ENCODE measurements around the gene DENND4A. TPM values are rescaled to one million over a fixed set of nuclear protein-coding genes. Genes with fewer than 3 reads are reported as not detected.

The DENND4A gene
- total and polyA plus RNA-seq, 2 of the 4 experiments (the other 2 are of a cell fraction), result 4.1 to 17.7 TPM

- H4K8ac ChIP-seq (ENCODE audit: low read depth in 2 of 2, low read length in 2 of 2), result no peak overlapping the region
- no peak overlapping the region for H3K56ac ChIP-seq (ENCODE audit: extremely low read depth, insufficient read depth, low read length)
- H2AFZ ChIP-seq (replicated peaks; ENCODE audit: low read length, poor library complexity), result no peak overlapping the region
- no peak overlapping the region for H2AK5ac ChIP-seq (ENCODE audit: low read depth, low read length)
- ChIA-PET POLR2A (ENCODE audit: unreplicated experiment) (no interaction called here), CTCF (no interaction called here)
- no peak overlapping the region for H3K9ac ChIP-seq (ENCODE audit: low read depth, low read length)
- H3K4me1 ChIP-seq (ENCODE audit: control insufficient read depth, insufficient read depth, low read length), result peaks cover 5% of the 10 kb centered on the region
- H3K14ac ChIP-seq (replicated peaks; ENCODE audit: low read depth, low read length), result no peak overlapping the region
- H4K20me1 ChIP-seq (ENCODE audit: insufficient read depth, low read length), result no peaks in the 10 kb centered on the region
- H3K79me1 ChIP-seq (ENCODE audit: low read depth in 1 of 2, low read length in 2 of 2), result peaks cover 12 to 43% of the 10 kb centered on the region in 2 experiments; a peak in 3 of 4 replicates
- no peaks in the 10 kb centered on the region; the same call in 1 of the 2 replicates for H3K36me3 ChIP-seq (ENCODE audit: control insufficient read depth, insufficient read depth, low read length)
- no CpG with 5 or more reads among the region's 9 CpGs for WGBS, 2 experiments (ENCODE audit: extremely low coverage in 2 of 2, insufficient read length in 1 of 2)
- ATAC-seq (ENCODE audit: low read depth) (no peak), DNase-seq (no peak)
- no peak overlapping the region for H2BK20ac ChIP-seq (ENCODE audit: low read depth, low read length)
- dilution Hi-C loops (cut with HindIII; ENCODE audit: low sequenced_read_pairs, unreplicated experiment), result no loop called here
- H3K4me3 ChIP-seq (ENCODE audit: insufficient read depth, low read depth, low read length), result no peak overlapping the region
- no peak overlapping the region for H3K4me2 ChIP-seq (ENCODE audit: low read depth, low read length)
- H2BK15ac ChIP-seq (ENCODE audit: low read depth, low read length), result no peak overlapping the region
- no peak overlapping the region for H2BK120ac ChIP-seq (ENCODE audit: low read depth, low read length)
- H4K91ac ChIP-seq (ENCODE audit: insufficient read depth, low read depth, low read length), result no peak overlapping the region
- H3K27ac ChIP-seq (ENCODE audit: insufficient read depth, low read length), result no peak overlapping the region
- H3K18ac ChIP-seq (ENCODE audit: low read depth, low read length), result no peak overlapping the region
- H3K4ac ChIP-seq (ENCODE audit: low read depth, low read length), result no peak overlapping the region
- TF ChIP-seq, protein P1, sequence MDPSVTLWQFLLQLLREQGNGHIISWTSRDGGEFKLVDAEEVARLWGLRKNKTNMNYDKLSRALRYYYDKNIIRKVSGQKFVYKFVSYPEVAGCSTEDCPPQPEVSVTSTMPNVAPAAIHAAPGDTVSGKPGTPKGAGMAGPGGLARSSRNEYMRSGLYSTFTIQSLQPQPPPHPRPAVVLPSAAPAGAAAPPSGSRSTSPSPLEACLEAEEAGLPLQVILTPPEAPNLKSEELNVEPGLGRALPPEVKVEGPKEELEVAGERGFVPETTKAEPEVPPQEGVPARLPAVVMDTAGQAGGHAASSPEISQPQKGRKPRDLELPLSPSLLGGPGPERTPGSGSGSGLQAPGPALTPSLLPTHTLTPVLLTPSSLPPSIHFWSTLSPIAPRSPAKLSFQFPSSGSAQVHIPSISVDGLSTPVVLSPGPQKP (IDR thresholded peaks at IDR 0.05; ENCODE audit: borderline replicate concordance, low read depth, low read length), result no peak
- TF ChIP-seq BHLHE40 (IDR thresholded peaks at IDR 0.05; ENCODE audit: low read depth, low read length) (no peak), MAFK (IDR thresholded peaks at IDR 0.05; ENCODE audit: low read depth, low read length) (no peak), SMC3 (IDR thresholded peaks at IDR 0.05; ENCODE audit: low read depth, low read length) (no peak), RFX5 (IDR thresholded peaks at IDR 0.05; ENCODE audit: low read depth, low read length) (no peak), RAD21 (IDR thresholded peaks at IDR 0.05; ENCODE audit: low read length) (no peak)
- intact Hi-C loops (cut with micrococcal nuclease), result no loop called here
- no peak overlapping the region for H2AK9ac ChIP-seq (replicated peaks; ENCODE audit: low read depth, low read length, poor library complexity)
- H3K23ac ChIP-seq (ENCODE audit: low read depth, low read length), result no peak overlapping the region
- no TSS peak for BruUV-seq (replicated peaks)
- no peak overlapping the region for H2BK5ac ChIP-seq (ENCODE audit: low read depth, low read length, poor library complexity, severe bottlenecking)
- H4K5ac ChIP-seq (ENCODE audit: low read depth, low read length), result no peak overlapping the region
- H3K9me3 ChIP-seq (ENCODE audit: control insufficient read depth, insufficient read depth, low read length), result no peaks in the 10 kb centered on the region
- H3K9me1 ChIP-seq (ENCODE audit: insufficient read depth, low read length), result no peaks in the 10 kb centered on the region; the same call in none of the 2 replicates
- in situ Hi-C loops (cut with MboI; ENCODE audit: low sequenced_read_pairs), result no loop called here
- H3K27me3 ChIP-seq (ENCODE audit: control insufficient read depth, insufficient read depth, low read length), result no peaks in the 10 kb centered on the region
Observed at GRCh38 chr15:65771870-65772269, 20.2 kb downstream of the DENND4A start.
